ENCODE data around the gene TMTC2.

Gene TMTC2

GRCh38 chr12:82948491-82948890 lies 261.8 kb downstream of the TMTC2 start:
- DNase-seq (ENCODE audit: insufficient read length, low spot score) (no peak), FAIRE-seq (no peak)
- TF ChIP-seq CTCF (IDR thresholded peaks at IDR 0.05; ENCODE audit: insufficient read depth, missing control alignments): no peak

- DNase-seq (ENCODE audit: insufficient read length, low spot score) (no peak), FAIRE-seq (no peak)
- TF ChIP-seq CTCF (IDR thresholded peaks at IDR 0.05; ENCODE audit: insufficient read depth, missing control alignments): no peak
Observed at GRCh38 chr12:82950356-82950755, 263.6 kb downstream of the TMTC2 start.

- no peak for TF ChIP-seq CTCF (IDR thresholded peaks at IDR 0.05; ENCODE audit: insufficient read depth, missing control alignments)
- no peak for FAIRE-seq
Observed at GRCh38 chr12:82952946-82953345, 266.2 kb downstream of the TMTC2 start.

GRCh38 chr12:82953397-82953796 lies 266.7 kb downstream of the TMTC2 start:
- FAIRE-seq: peak; percentile 80
- no peak for DNase-seq (ENCODE audit: insufficient read length, low spot score)
- TF ChIP-seq CTCF (IDR thresholded peaks at IDR 0.05; ENCODE audit: insufficient read depth, missing control alignments): no peak

More at GRCh38 chr12:82952946-82953345, 266.2 kb downstream of the TMTC2 start:
- DNase-seq (ENCODE audit: insufficient read length, low spot score): no peak

- no peak for DNase-seq (ENCODE audit: insufficient read length, low spot score)
- TF ChIP-seq CTCF (IDR thresholded peaks at IDR 0.05; ENCODE audit: insufficient read depth, missing control alignments): no peak
- no peak for FAIRE-seq
Observed at GRCh38 chr12:82954064-82954463, 267.4 kb downstream of the TMTC2 start.

GRCh38 chr12:82954572-82954971 lies 267.9 kb downstream of the TMTC2 start:
- TF ChIP-seq CTCF (IDR thresholded peaks at IDR 0.05; ENCODE audit: insufficient read depth, missing control alignments): no peak
- FAIRE-seq (peak; percentile 53), DNase-seq (ENCODE audit: insufficient read length, low spot score) (no peak)

- FAIRE-seq (no peak), DNase-seq (ENCODE audit: insufficient read length, low spot score) (no peak)
- no peak for TF ChIP-seq CTCF (IDR thresholded peaks at IDR 0.05; ENCODE audit: insufficient read depth, missing control alignments)
Observed at GRCh38 chr12:82955043-82955442, 268.3 kb downstream of the TMTC2 start.
